ENCODE results near the gene TBX4.
"Not testable (repeated sequence)": the region's sequence is repeated elsewhere in the genome, so short reads cannot be mapped to it uniquely, and the experiment has no call there.

TBX4 gene

DNA sequence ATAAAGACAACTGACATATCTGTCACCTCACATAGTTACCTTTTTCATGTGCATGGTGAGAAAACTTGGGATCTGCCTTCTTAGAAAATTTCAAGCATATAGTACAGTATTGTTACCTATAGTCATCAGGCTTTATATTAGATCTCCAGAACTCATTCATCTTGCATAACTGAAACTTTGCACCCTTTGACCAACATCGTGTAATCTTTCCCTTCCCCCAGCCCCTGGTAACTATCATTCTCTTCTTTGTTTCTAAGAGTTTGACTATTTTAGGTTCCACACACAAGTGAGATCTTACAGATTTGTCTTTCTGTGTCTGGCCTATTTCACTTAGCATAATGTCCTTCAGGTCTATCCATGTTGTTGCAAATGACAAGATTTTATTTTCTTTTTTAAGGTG, 22.9 kb upstream of the TBX4 start:
- DNase-seq (ENCODE audit: low spot score): no peak

- not testable (repeated sequence) for DNase-seq (ENCODE audit: low spot score)
Observed at GRCh38 chr17:61429831-61430230, 22.4 kb upstream of the TBX4 start.

DNA sequence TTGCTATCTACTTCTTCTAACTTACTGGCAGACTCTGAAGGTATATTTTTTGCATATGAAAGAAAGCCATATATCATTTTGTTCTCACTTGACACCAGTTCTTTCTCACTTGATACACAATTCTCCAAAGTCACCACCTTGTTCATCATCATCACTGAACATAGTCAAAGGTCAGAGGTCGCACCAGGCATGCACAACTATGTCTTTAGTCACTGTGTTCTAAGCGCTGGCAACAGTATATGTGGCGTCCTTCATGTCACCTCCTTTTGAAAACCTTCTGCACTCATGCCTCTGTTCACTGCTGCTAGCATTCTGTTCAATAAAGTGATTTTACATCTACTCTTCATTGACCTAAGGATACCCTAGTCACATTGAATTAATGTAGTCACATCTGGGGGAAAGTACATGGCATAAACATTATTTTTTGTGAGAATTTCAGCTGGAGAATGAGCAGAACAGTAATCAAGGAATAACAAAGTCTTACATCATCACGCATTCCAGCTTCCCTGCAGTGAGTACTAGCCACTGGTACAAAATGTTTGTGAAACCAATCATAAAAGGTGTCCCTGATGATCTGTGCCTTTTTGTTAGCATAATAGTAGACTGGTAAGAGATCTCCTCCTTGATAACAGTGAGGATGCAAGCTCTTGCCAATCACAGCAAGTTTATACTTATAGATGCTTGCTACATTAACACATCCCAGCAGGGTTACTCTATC, 20.5 kb upstream of the TBX4 start:
- no peak for DNase-seq (ENCODE audit: low spot score)

DNA sequence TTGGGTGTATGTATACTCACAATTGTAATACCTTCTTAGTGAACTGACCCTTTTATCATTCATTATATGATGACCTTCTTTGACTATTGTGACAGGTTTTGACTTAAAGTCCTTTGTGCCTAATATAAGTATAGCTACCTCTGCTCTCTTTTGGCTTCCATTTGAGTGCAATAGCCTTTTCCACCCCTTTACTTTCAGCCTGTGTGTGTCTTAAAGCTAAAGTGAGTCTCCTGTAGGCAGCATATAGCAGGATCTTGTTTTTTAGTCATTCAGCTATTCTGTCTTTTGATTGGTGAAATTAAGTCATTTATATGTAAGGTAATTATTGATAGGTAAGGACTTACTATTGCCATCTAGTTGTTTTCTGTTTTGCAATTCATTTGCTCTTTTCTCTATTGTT, 15.9 kb upstream of the TBX4 start:
- DNase-seq (ENCODE audit: low spot score): no peak

GRCh38 chr17:61436995-61437704, 15.1 kb upstream of the TBX4 start:
- DNase-seq (ENCODE audit: low spot score): no peak

DNA sequence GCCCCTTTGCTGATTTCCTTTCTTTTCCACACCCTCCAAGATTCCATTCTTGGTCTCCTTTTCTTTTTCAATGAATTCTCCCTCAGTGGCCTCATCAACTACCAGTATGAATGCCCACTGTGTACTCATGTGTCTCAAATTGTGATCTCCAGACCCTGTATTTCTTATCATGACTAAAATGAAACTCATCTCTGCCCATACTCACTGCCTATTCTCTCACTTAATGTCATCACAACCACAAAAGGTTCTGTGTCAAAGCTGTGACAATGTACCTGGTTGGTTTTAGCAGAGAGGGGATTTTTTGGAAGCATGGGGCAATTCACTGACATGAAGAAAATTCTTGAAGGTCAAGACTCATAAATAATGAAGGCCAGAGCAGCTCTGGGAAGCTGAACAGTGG, 11.5 kb upstream of the TBX4 start:
- DNase-seq (ENCODE audit: low spot score): no peak

GRCh38 chr17:61441507-61441906, 10.7 kb upstream of the TBX4 start:
- not testable (repeated sequence) for DNase-seq (ENCODE audit: low spot score)

GRCh38 chr17:61442136-61442775, 10.0 kb upstream of the TBX4 start:
- DNase-seq (ENCODE audit: low spot score): no peak

GRCh38 chr17:61442878-61443474, 9.2 kb upstream of the TBX4 start:
- no peak for DNase-seq (ENCODE audit: low spot score)

GRCh38 chr17:61443475-61443882, 8.7 kb upstream of the TBX4 start:
- no peak for DNase-seq (ENCODE audit: low spot score)

DNA sequence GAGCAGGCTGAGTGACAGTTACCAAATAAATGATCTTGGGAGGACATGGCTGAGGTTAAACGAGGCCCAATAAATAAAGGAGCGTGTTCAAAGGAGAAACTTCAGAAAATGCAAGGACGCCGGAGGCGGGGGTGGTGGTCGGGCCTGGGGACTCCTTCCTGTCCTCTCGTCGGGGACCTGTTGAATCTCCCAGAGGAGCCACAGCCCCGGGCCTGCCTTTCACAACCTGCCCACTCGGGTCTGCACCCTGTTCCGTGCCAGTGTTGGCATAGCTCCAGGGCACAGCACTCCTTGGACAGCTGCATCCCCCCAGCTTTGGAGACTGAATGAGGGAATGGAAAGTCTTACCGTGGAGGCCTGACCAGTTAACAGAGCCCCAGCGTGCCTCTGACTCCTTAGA, 8.1 kb upstream of the TBX4 start:
- no peak for DNase-seq (ENCODE audit: low spot score)

DNA sequence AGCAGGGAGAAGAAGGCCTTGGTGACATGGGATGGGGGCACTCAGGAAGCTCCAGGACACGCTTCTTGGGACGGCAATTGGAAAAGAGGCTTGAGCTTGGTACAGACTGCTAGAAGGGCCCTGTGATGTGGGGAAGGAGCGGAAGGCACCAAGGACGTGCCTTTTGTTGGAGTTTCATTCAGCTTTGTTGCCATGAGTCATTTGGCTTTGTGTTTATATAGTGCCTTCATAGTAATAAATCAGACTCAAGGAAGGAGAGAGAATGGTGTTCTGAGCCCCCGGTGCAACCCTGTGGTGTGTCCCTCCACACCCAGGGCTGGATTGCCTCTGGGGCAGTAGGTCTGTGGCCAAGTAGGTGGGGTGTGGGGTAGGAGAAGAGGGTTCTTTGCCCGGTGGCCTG, 7.4 kb upstream of the TBX4 start:
- DNase-seq (ENCODE audit: low spot score): no peak

- no peak for DNase-seq (ENCODE audit: low spot score)
Observed at GRCh38 chr17:61447358-61447757, 4.9 kb upstream of the TBX4 start.

DNA sequence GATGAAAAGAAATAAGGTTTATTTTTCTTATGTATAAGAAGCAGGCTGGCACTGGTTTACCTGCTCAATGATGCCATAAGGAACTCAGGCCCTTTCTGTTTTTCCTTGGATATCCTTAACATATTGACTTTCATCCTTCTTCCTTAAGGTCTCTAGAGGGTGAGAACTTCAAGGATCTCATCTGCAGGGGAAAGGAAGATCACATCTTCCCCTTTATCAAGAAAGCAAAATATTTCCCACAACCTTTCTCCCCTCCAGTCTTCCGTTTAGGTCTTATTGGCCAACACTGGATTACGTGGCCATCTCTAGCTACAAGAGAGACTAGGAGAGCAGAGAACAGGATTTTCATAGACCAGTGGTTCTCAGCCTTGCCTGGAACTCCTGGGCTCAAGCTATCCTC, 4.2 kb upstream of the TBX4 start:
- DNase-seq (ENCODE audit: low spot score): no peak

- DNase-seq (ENCODE audit: low spot score): not testable (repeated sequence)
Observed at GRCh38 chr17:61449140-61449539, 3.1 kb upstream of the TBX4 start.

DNA sequence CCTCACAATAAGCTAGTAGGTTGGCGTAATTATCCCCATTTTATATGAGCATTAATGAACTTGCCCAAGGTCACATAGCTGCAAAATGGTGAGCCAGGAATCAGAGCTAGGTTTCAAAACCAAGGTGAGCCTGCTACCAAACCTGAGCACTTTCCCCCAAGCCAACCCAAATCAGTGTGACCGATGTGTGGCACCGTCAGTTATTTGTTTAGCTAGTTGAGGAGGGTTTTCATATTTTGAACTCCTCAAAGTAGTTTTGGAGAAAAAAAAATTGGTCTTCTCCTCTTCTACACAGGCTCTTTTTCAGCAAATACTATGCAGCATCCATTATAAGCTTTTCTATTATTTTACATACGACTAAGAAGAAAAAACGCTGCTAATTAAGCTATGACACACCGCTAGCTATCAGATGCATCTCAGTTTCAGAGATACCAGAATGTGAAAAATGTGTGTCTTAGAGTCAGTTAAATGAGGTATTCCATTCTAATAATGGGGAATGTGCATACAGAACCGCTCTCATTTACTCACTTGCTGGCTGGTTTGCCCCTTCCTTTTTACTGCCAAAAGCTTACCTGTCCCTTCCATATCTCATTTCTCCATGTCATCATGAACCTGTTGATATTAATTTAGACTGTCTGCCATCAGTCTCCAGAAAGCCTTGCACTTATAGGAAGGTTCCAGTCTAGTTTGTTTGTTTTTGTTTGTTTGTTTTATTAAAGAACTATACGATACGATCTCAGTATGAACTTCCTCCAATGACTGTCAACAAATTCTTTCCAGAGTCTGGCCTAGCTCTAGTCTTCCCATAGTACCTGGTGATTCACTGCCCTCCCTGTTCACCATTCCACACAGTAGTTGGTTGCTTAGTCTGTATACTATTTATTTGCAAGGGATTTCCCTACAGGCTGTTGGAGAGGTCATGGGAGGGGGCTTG, 2.2 kb upstream of the TBX4 start:
- DNase-seq (ENCODE audit: low spot score): no peak

GRCh38 chr17:61450641-61451537, 1.3 kb upstream of the TBX4 start:
- no peak for DNase-seq (ENCODE audit: low spot score)

GRCh38 chr17:61451538-61452300, 503 bp upstream of the TBX4 start:
- no peak for DNase-seq (ENCODE audit: low spot score)

DNA sequence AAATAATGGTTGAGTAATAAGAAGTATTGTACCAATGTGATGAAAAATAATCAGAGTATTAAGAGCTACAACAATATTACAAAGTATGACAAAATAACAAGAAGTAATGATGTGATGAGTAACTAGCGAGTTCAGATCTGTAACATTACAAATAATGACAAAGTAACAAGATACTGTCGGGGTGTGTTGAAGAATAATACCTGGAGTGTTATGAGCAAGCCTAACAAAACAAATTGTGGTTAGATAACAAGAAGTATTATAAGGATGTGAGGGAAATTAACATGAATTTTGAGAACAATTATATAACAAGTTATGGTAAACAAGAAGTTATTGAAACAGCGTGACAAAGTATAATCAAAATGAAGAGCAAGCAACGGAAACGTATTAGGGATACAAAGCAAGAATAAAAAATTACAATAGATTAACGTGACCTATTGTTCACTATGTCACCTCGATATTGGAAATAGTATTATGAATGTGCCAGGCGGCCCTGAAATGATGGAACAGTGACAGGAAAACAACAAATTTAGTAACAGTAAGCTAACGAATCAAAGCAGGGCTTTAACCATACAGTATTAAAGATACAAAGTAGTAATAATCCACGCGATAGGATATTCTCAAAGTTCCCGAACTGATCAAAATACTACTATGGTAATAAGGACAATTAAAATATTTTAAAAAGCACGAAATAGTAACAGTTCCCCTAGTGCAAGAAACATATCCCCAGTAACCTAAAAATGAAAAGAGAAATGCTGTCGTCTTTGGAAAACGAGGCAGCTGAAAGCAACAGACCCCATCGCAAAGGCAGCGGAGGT, 1.6 kb downstream of the TBX4 start:
- no peak for DNase-seq (ENCODE audit: low spot score)
